ENCODE results near the gene GLYAT. TPM values are rescaled to one million over a fixed set of nuclear protein-coding genes. Genes with fewer than 3 reads are reported as not detected.
A peak's percentile ranks its signal among the peaks of the same experiment; 100 is the strongest.

GLYAT gene
- total and polyA plus RNA-seq, 8 donors = 0.18 to 0.32 TPM; not detected in 6

DNA sequence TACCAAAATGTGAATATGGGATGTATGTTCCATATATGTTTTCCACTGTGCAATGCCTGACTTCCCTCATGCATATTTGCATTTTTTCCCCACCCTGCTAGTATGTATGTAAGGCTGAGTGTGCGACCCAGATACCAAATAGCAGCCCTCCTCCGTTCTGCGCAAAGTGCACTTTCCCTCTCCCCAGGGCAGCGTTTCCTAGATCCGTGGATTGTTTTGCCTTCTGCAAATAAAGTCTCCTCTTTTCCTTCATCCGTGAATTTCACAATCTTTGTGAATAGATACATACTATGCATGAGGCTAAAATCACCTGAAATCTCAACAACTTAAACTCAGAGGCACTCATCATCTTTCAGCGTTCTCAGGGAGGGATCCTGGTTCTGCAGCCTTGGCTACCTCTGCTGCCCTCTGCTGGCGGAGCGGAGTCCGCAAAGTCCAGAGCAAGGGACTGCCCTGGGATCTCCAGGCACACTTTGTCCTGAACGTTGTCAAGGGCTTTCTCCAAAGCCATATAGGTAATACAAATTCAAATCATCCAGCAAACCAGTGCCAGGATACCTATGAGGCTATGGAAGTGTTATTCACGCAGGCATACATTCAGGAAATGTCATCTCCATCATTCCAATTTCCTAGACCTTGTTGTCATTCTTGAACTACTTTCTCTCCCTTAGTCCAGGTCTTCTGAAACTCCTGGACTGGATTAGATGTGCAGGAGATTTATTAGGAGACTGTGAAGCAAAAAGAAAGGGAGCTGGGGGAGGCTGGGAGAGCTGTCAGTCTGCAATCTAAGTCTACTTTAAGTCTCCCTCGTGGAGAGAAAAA, 56.2 kb downstream of the GLYAT start:
- H3K9me3 ChIP-seq = no peaks in the 10 kb centered on the region
- H3K27me3 ChIP-seq = no peaks in the 10 kb centered on the region
- no peak overlapping the region for H3K4me3 ChIP-seq
- ATAC-seq = peak; percentile 91 to 95 (median 94)
- H3K27ac ChIP-seq = no peak overlapping the region
- peaks cover 0 to 14% (median 11%) of the 10 kb centered on the region in 3 donors for H3K4me1 ChIP-seq
- peak; percentile 74 to 95 (median 86) for DNase-seq
- H3K36me3 ChIP-seq = no peaks in the 10 kb centered on the region
- WGBS, 2 donors = 35 to 39% methylated on average over 13 of the region's 13 CpGs
- FAIRE-seq = no peak
- intact Hi-C loops (cut with DNase I) = loop anchor here in 1 of 3 donors (10.0 kb wide), 1 partner anchor 101 kb away; the partner anchor contains the start of genes LPXN and ZFP91
- TF ChIP-seq, protein P1, sequence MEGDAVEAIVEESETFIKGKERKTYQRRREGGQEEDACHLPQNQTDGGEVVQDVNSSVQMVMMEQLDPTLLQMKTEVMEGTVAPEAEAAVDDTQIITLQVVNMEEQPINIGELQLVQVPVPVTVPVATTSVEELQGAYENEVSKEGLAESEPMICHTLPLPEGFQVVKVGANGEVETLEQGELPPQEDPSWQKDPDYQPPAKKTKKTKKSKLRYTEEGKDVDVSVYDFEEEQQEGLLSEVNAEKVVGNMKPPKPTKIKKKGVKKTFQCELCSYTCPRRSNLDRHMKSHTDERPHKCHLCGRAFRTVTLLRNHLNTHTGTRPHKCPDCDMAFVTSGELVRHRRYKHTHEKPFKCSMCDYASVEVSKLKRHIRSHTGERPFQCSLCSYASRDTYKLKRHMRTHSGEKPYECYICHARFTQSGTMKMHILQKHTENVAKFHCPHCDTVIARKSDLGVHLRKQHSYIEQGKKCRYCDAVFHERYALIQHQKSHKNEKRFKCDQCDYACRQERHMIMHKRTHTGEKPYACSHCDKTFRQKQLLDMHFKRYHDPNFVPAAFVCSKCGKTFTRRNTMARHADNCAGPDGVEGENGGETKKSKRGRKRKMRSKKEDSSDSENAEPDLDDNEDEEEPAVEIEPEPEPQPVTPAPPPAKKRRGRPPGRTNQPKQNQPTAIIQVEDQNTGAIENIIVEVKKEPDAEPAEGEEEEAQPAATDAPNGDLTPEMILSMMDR (IDR thresholded peaks at IDR 0.05) = peak; percentile 87 to 96 (median 90)

DNA sequence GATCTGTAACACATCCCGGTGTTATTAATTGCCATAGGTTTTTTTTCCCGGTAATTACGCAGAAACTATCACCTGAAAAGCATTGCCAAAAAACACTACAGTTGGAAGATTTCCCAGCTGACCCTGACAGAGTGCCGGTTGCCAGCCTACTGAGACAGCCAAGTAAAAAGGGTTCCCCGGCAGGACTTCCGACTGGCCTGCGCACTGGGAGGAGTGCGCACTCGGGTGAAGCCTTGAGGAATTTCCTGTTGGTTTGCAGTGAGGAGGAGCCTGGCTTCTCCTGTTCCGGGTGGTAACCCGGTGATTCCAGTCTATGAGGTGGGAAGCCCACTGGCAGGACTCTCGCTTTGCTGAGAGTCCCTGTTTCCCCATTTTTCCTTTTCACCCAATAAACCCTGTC, 57.1 kb downstream of the GLYAT start:
- no peak for FAIRE-seq
- H3K27ac ChIP-seq = peak overlapping the region in 3 of 4 donors; percentile 9 to 63 (median 11)
- no peaks in the 10 kb centered on the region for H3K27me3 ChIP-seq
- no peaks in the 10 kb centered on the region for H3K9me3 ChIP-seq
- TF ChIP-seq, protein P1 (IDR thresholded peaks at IDR 0.05) = no peak
- WGBS, 2 donors = 39 to 46% methylated on average over 12 of the region's 12 CpGs
- intact Hi-C loops (cut with DNase I) = loop anchor here in 1 of 3 donors (10.0 kb wide), 1 partner anchor 100 kb away; the partner anchor contains the start of genes LPXN and ZFP91
- no peaks in the 10 kb centered on the region for H3K36me3 ChIP-seq
- DNase-seq = peak; percentile 62 to 78 (median 71)
- peak; percentile 87 to 93 (median 92) for ATAC-seq
- H3K4me1 ChIP-seq = peaks cover 0 to 14% (median 11%) of the 10 kb centered on the region in 3 donors
- peak overlapping the region in 2 of 4 donors; percentile 12 to 29 for H3K4me3 ChIP-seq

DNA sequence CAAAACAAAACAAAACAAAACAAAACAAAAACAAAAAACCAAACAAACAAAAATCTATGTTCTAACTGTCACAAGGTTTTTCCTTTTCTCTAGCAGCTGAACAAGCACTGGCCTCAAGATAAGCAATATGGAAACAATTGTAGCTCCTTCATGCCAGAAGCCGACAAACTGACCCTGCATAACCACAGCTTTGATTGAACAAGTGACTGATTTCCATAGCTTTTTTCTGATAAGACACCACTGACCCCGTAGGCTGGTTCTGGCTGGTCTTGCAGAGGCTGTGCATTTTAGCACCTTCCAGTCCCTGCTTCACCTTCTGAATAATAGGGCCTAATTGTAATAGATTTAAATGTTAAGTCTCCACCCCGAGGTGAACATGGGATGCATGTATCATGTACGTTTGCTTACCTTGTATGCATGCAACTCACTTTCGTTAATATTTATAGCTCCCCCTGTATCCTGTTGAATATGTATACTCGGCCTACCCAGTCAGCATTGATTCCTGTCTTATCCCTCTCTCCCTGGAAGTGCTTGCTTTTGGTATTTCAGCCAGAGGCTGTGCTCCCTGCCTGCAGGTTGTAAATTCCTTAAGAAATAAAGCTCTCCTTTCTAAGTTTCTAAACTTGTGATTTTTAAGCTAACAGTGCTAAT, 59.6 kb downstream of the GLYAT start:
- DNase-seq (peak in 2 of 6 donors; percentile 34 to 46), ATAC-seq (peak in 3 of 4 donors; percentile 28 to 65 (median 38)), FAIRE-seq (no peak)
- WGBS, 2 donors = 31 to 37% methylated on average over 6 of the region's 6 CpGs
- Histone ChIP-seq H3K27me3 (no peaks in the 10 kb centered on the region), H3K9me3 (no peaks in the 10 kb centered on the region), H3K27ac (peak overlapping the region in 2 of 4 donors; percentile 10 to 11), H3K4me1 (peaks cover 0 to 14% (median 11%) of the 10 kb centered on the region in 3 donors), H3K36me3 (no peaks in the 10 kb centered on the region), H3K4me3 (no peak overlapping the region)
- TF ChIP-seq, protein P1 (IDR thresholded peaks at IDR 0.05) = no peak
- intact Hi-C loops (cut with DNase I) = loop anchor here in 1 of 3 donors (10.0 kb wide), 1 partner anchor 97 kb away; the partner anchor contains the start of genes LPXN and ZFP91

DNA sequence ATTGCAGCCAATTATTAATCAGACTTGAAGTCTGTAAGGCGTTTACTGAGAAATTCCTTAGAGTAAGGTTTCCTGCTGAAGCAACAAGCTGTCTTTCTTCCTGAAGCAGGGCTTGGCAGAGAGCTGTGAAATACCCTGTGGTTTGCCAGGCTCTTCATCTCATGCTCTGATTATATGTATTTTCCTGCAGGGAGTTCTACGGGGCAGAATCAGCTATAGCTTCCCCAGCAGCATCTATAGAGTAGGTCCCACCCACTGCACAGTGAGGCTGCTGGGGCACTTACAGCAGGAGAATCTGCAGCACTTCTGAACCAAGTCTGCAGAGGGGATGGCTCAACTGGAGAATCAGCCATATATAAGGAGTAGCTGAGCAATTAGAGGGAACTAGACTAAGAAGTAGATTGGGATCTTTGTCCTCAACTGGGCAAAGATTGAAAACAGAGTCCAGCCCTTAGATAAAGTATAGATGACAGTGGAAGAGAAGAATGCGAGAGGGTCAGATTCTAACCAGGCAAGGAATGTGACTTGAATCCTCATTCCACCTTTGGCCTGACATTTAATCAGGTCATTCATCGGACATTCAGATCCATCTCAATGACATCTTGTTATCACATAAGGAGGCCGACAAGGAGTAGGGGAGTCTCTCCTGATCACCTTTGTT, 71.7 kb downstream of the GLYAT start:
- 61 to 68% methylated on average over 5 of the region's 5 CpGs for WGBS, 2 donors
- TF ChIP-seq, protein P1 (IDR thresholded peaks at IDR 0.05) = no peak
- no peak overlapping the region for H3K4me3 ChIP-seq
- no peak overlapping the region for H3K27ac ChIP-seq
- intact Hi-C loops (cut with DNase I) = no loop called here
- H3K4me1 ChIP-seq = peaks cover 0 to 6% (median 0%) of the 10 kb centered on the region in 3 donors
- DNase-seq (no peak), ATAC-seq (peak in 1 of 4 donors; percentile 19), FAIRE-seq (no peak)
- no peaks in the 10 kb centered on the region for H3K27me3 ChIP-seq
- H3K36me3 ChIP-seq = no peaks in the 10 kb centered on the region
- H3K9me3 ChIP-seq = no peaks in the 10 kb centered on the region

Data from pancreas (tissue), 10 donors.